Activated CD4-positive, alpha-beta T cell treated with anti-CD3 and anti-CD28 coated beads for 36 hours (primary cell): ENCODE data around the gene PDE11A. TPM values are rescaled to one million over a fixed set of nuclear protein-coding genes. Genes with fewer than 3 reads are reported as not detected.
"Not testable (repeated sequence)": the region's sequence is repeated elsewhere in the genome, so short reads cannot be mapped to it uniquely, and the experiment has no call there.

ENCODE experiments used
- ATAC-seq: fragments of 200-7000 bp; cut with Tn5 transposase; one replicate; pipeline ENCODE4 v1.10.0; 2021; ENCODE audit warnings: mild to moderate bottlenecking, moderate library complexity
- CTCF ChIA-PET: fragments of 350-600 bp; sonication (Branson Sonifier 250); formaldehyde crosslinking; loops from one replicate; lab custom pipeline; 2021; ENCODE audit warnings: antibody characterized with exemption; lab: Charles Lee
- POLR2A ChIA-PET: fragments of 350-600 bp; sonication (Branson Sonifier 250); formaldehyde crosslinking; loops from one replicate; lab custom pipeline; 2021; ENCODE audit warnings: antibody characterized with exemption, inconsistent platforms; lab: Charles Lee
- DNase-seq: peaks from one replicate; pipeline ENCODE4 v3.0.0-alpha.2; 2020
- H3K27ac Mint-ChIP-seq: one replicate; pipeline ENCODE4 v1.8.0; 2021; ENCODE audit warnings: mixed read lengths
- H3K27me3 Mint-ChIP-seq: one replicate; pipeline ENCODE4 v1.8.0; 2021; ENCODE audit warnings: mixed read lengths
- H3K36me3 Mint-ChIP-seq: one replicate; pipeline ENCODE4 v1.8.0; 2021; ENCODE audit warnings: low read depth, mixed read lengths
- H3K4me1 Mint-ChIP-seq: one replicate; pipeline ENCODE4 v1.8.0; 2021; ENCODE audit warnings: mixed read lengths
- H3K4me3 Mint-ChIP-seq: one replicate; pipeline ENCODE4 v1.8.0; 2021; ENCODE audit warnings: mild to moderate bottlenecking, moderate library complexity, mixed read lengths
- H3K9me3 Mint-ChIP-seq: one replicate; pipeline ENCODE4 v1.8.0; 2021; ENCODE audit warnings: low read depth, mixed read lengths
- intact Hi-C, 2 experiments: fragments of 100-400 bp; cut with DNase I in 1 of 2; cut with micrococcal nuclease in 1 of 2; formaldehyde crosslinking; loops; one replicate each; pipeline versions ENCODE4 v1.14.2 to v1.15.1; 2022 to 2024; cut with DNase I, micrococcal nuclease
- total RNA-seq, 2 experiments: library from RNA; stranded (reverse); gene quantifications; one replicate each; pipeline ENCODE4 v1.2.3, GENCODE V29; 2021

Gene PDE11A
- total RNA-seq, 2 experiments from 2014 or later = 0.12 TPM; not detected in 1

DNA sequence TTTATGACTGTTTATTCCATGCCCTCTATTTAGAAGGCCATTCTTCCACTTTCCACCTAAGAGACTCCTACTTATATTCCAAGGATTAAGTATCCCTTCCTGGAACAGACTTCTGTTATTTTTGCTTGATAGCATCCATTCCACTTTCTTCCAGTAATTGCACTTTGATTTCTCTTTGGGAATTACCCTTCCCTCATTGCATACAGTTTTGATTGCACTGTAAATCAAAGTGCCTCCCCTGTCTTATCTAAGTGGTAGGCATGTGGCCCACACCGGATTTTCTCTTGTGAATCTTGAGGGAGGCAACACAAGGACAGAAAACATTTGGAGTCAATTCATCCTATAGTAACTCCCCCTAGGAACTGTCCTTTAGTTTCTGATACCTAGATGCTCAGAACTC, 120.4 kb downstream of the PDE11A start:
- no peak for ATAC-seq
- Mint-ChIP-seq H3K4me1 (no peaks in the 10 kb centered on the region), H3K27ac (no peak overlapping the region)

DNA sequence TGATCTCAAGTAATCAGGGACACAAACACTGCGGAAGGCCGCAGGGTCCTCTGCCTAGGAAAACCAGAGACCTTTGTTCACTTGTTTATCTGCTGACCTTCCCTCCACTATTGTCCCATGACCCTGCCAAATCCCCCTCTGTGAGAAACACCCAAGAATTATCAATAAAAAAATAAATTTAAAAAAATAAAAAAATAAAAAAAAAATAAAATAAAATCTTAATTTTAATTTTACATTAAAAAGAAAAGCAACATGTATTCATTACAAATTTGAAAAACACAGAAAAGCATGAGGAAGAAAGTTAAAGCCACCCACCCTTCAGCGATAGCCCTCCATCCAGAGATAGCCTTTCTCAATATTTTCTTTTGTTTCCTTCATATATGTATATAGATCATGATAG, 125.0 kb downstream of the PDE11A start:
- POLR2A ChIA-PET, ATAC-seq: not testable (repeated sequence)

More for the DNA sequence above, 120.4 kb downstream of the PDE11A start:
- no peaks in the 10 kb centered on the region for H3K9me3 Mint-ChIP-seq
- CTCF ChIA-PET = no interaction called here
- POLR2A ChIA-PET = no interaction called here
- no peak for DNase-seq
- no peak overlapping the region for H3K4me3 Mint-ChIP-seq
- H3K27me3 Mint-ChIP-seq = peaks cover 4% of the 10 kb centered on the region
- intact Hi-C loops = no loop called here
- no peaks in the 10 kb centered on the region for H3K36me3 Mint-ChIP-seq

GRCh38 chr2:177944530-177944929, 128.0 kb downstream of the PDE11A start:
- CTCF ChIA-PET, H3K27ac Mint-ChIP-seq, ATAC-seq, H3K4me3 Mint-ChIP-seq, H3K36me3 Mint-ChIP-seq, H3K4me1 Mint-ChIP-seq, POLR2A ChIA-PET, H3K27me3 Mint-ChIP-seq, intact Hi-C loops, DNase-seq, H3K9me3 Mint-ChIP-seq: not testable (repeated sequence)

More for the DNA sequence above, 125.0 kb downstream of the PDE11A start:
- CTCF ChIA-PET = interaction anchor here (0.5 kb wide), 1 partner anchor 15 kb away, joined by 3 read pairs; no protein-coding TSS in a partner anchor
- H3K27ac Mint-ChIP-seq, H3K9me3 Mint-ChIP-seq, DNase-seq, H3K4me3 Mint-ChIP-seq, intact Hi-C loops, H3K4me1 Mint-ChIP-seq, H3K36me3 Mint-ChIP-seq, H3K27me3 Mint-ChIP-seq: not testable (repeated sequence)

DNA sequence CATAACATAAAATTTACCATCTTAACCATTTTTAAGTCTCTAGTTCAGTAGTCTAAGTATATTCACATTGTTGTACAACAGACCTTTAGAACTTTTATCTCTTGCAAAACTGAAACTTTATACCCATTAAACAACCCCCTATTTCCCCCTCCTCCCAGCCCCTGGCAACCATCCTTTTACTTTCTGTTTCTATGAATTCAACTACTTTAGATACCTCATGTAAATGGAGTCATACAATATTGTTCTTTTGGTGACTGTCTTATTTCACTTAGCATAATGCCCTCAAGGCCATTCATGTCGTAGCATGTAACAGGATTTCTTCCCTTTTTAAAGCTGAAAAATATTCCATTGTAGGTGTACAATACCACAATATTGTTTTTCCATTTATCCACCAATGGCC, 129.8 kb downstream of the PDE11A start:
- Mint-ChIP-seq H3K9me3 (no peaks in the 10 kb centered on the region), H3K27ac (no peak overlapping the region), H3K36me3 (no peaks in the 10 kb centered on the region), H3K4me1 (no peaks in the 10 kb centered on the region), H3K4me3 (no peak overlapping the region), H3K27me3 (peaks cover 2% of the 10 kb centered on the region)
- ATAC-seq (no peak), DNase-seq (no peak)
- intact Hi-C loops = no loop called here
- CTCF ChIA-PET = interaction anchor here (0.7 kb wide), 1 partner anchor 28 kb away, joined by 3 read pairs; no protein-coding TSS in a partner anchor
- POLR2A ChIA-PET = no interaction called here

- ATAC-seq = no peak
- CTCF ChIA-PET = no interaction called here
- no peak overlapping the region for H3K4me3 Mint-ChIP-seq
These were observed 133.4 kb downstream of the PDE11A start for GRCh38 chr2:177939211-177939610.

GRCh38 chr2:177930916-177931315, 141.7 kb downstream of the PDE11A start:
- intact Hi-C loops = no loop called here
- Mint-ChIP-seq H3K27ac (no peak overlapping the region), H3K36me3 (no peaks in the 10 kb centered on the region), H3K27me3 (peaks cover 11% of the 10 kb centered on the region), H3K4me3 (no peak overlapping the region), H3K9me3 (no peaks in the 10 kb centered on the region), H3K4me1 (no peaks in the 10 kb centered on the region)
- ATAC-seq = no peak
- ChIA-PET CTCF (no interaction called here), POLR2A (no interaction called here)
- DNase-seq = no peak

More at GRCh38 chr2:177939211-177939610, 133.4 kb downstream of the PDE11A start:
- Mint-ChIP-seq H3K36me3 (no peaks in the 10 kb centered on the region), H3K4me1 (no peaks in the 10 kb centered on the region), H3K27ac (no peak overlapping the region), H3K9me3 (no peaks in the 10 kb centered on the region), H3K27me3 (peaks cover 4% of the 10 kb centered on the region)
- intact Hi-C loops = no loop called here
- POLR2A ChIA-PET = no interaction called here
- DNase-seq = no peak

- intact Hi-C loops = no loop called here
- CTCF ChIA-PET = interaction anchor here (0.6 to 0.7 kb wide), 2 partner anchors 11 to 13 kb away, joined by 3 read pairs; no protein-coding TSS in a partner anchor
- Mint-ChIP-seq H3K4me3 (no peak overlapping the region), H3K27me3 (peaks cover 11% of the 10 kb centered on the region), H3K4me1 (no peaks in the 10 kb centered on the region), H3K36me3 (no peaks in the 10 kb centered on the region), H3K9me3 (no peaks in the 10 kb centered on the region), H3K27ac (no peak overlapping the region)
- DNase-seq = no peak
- POLR2A ChIA-PET = no interaction called here
- no peak for ATAC-seq
These were observed 142.7 kb downstream of the PDE11A start for GRCh38 chr2:177929662-177930522.

GRCh38 chr2:177923323-177923722, 149.3 kb downstream of the PDE11A start:
- H3K4me1 Mint-ChIP-seq = no peaks in the 10 kb centered on the region
- H3K4me3 Mint-ChIP-seq = no peak overlapping the region
- DNase-seq (no peak), ATAC-seq (no peak)
- intact Hi-C loops = no loop called here
- H3K27ac Mint-ChIP-seq = no peak overlapping the region
- H3K9me3 Mint-ChIP-seq = no peaks in the 10 kb centered on the region
- no peaks in the 10 kb centered on the region for H3K36me3 Mint-ChIP-seq
- CTCF ChIA-PET = no interaction called here
- POLR2A ChIA-PET = interaction anchor here (0.6 kb wide), 1 partner anchor 597 kb away, joined by 4 read pairs; no protein-coding TSS in a partner anchor
- peaks cover 5% of the 10 kb centered on the region for H3K27me3 Mint-ChIP-seq

- H3K27me3 Mint-ChIP-seq = peaks cover 5% of the 10 kb centered on the region
- no peaks in the 10 kb centered on the region for H3K4me1 Mint-ChIP-seq
- no peak overlapping the region for H3K4me3 Mint-ChIP-seq
- intact Hi-C loops = no loop called here
- POLR2A ChIA-PET = no interaction called here
- CTCF ChIA-PET = no interaction called here
- DNase-seq = no peak
- no peak overlapping the region for H3K27ac Mint-ChIP-seq
- no peak for ATAC-seq
- H3K9me3 Mint-ChIP-seq = no peaks in the 10 kb centered on the region
- no peaks in the 10 kb centered on the region for H3K36me3 Mint-ChIP-seq
These were observed 150.9 kb downstream of the PDE11A start for GRCh38 chr2:177921726-177922125.

- peaks cover 2% of the 10 kb centered on the region for H3K27me3 Mint-ChIP-seq
- CTCF ChIA-PET = interaction anchor here (0.6 to 0.8 kb wide), 3 partner anchors 11 to 352 kb away, joined by 3 to 4 read pairs (median 4); no protein-coding TSS in a partner anchor
- DNase-seq (no peak), ATAC-seq (no peak)
- H3K27ac Mint-ChIP-seq = no peak overlapping the region
- no peak overlapping the region for H3K4me3 Mint-ChIP-seq
- no peaks in the 10 kb centered on the region for H3K9me3 Mint-ChIP-seq
- POLR2A ChIA-PET = no interaction called here
- intact Hi-C loops = no loop called here
- no peaks in the 10 kb centered on the region for H3K36me3 Mint-ChIP-seq
- H3K4me1 Mint-ChIP-seq = no peaks in the 10 kb centered on the region
These were observed 155.4 kb downstream of the PDE11A start for GRCh38 chr2:177917169-177917568.

DNA sequence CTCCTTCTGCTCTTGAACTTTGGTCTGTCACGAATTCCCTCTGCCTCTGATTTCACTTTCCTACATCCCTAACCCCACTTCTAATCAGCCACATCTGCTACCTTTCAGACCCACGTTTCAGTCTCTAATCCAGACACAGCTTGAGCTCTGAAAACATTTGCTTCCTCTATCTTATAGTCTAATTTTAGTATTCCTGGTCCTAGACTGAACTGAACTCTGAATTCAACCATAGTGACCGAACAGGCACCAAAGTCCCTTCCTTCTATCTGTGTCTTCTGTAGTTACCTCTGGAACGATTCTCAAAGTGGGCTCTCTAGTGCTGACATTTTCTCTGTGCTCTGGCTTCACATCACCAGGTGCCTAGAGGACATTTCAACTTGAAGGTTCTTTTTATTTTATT, 156.2 kb downstream of the PDE11A start:
- intact Hi-C loops = no loop called here
- no peak overlapping the region for H3K4me3 Mint-ChIP-seq
- H3K27me3 Mint-ChIP-seq = peaks cover 2% of the 10 kb centered on the region
- H3K27ac Mint-ChIP-seq = no peak overlapping the region
- POLR2A ChIA-PET = no interaction called here
- DNase-seq (no peak), ATAC-seq (no peak)
- H3K9me3 Mint-ChIP-seq = no peaks in the 10 kb centered on the region
- H3K4me1 Mint-ChIP-seq = no peaks in the 10 kb centered on the region
- CTCF ChIA-PET = interaction anchor here (0.7 kb wide), 1 partner anchor 14 kb away, joined by 3 read pairs; no protein-coding TSS in a partner anchor
- no peaks in the 10 kb centered on the region for H3K36me3 Mint-ChIP-seq

DNA sequence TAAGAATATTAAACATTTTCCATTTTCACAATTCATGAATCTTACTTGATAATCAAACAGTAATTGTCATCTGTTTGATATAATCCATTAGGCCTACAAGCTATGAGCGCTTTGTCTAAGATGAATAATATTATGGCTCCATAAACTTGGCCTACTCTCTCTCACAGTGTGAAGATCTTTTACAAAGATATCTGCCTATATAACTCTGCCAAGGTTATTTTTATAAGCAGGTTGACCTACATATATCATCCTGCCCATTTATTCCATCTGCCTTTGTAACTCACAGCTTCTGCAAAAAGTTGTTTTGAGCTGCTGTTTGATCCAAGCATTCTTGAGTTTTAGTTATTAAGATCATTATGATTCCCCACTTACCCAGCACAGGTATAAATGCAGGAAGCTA, 158.3 kb downstream of the PDE11A start:
- H3K27me3 Mint-ChIP-seq = peaks cover 2% of the 10 kb centered on the region
- H3K4me1 Mint-ChIP-seq = no peaks in the 10 kb centered on the region
- POLR2A ChIA-PET = no interaction called here
- CTCF ChIA-PET = no interaction called here
- H3K4me3 Mint-ChIP-seq = no peak overlapping the region
- H3K27ac Mint-ChIP-seq = no peak overlapping the region
- no peaks in the 10 kb centered on the region for H3K36me3 Mint-ChIP-seq
- ATAC-seq = no peak
- H3K9me3 Mint-ChIP-seq = no peaks in the 10 kb centered on the region
- DNase-seq = no peak
- intact Hi-C loops = no loop called here
